H9 (cell line): Measurements from ENCODE around the gene ANKUB1. TPM values are rescaled to one million over a fixed set of nuclear protein-coding genes. Genes with fewer than 3 reads are reported as not detected.

Experiments
- DNase-seq: peaks from one replicate; pipeline ENCODE4 v3.0.0-alpha.2; 2017
- H2AFZ ChIP-seq: one replicate; pipeline ENCODE4 v1.6.1; 2013; ENCODE audit warnings: mild to moderate bottlenecking, low read length, control low read depth, moderate library complexity
- H2AK5ac ChIP-seq: 2 replicates; pipeline ENCODE4 v1.6.1; 2013; ENCODE audit warnings: low read length, control low read depth, mixed read lengths; ENCODE audit not compliant: insufficient read length
- H2BK120ac ChIP-seq: one replicate; pipeline ENCODE4 v1.6.1; 2013; ENCODE audit warnings: low read depth, mild to moderate bottlenecking, low read length, control low read depth, inconsistent platforms; ENCODE audit not compliant: poor library complexity, severe bottlenecking
- H2BK12ac ChIP-seq: 2 replicates; pipeline ENCODE4 v1.6.1; 2013; ENCODE audit warnings: low read length, control low read depth, mixed read lengths, low read depth; ENCODE audit not compliant: insufficient read length
- H2BK15ac ChIP-seq: 2 replicates; pipeline ENCODE4 v1.6.1; 2013; ENCODE audit warnings: low read depth, low read length, control low read depth
- H2BK20ac ChIP-seq: one replicate; pipeline ENCODE4 v1.6.1; 2013; ENCODE audit warnings: low read depth, mild to moderate bottlenecking, low read length, control low read depth, inconsistent platforms; ENCODE audit not compliant: poor library complexity, severe bottlenecking
- H2BK5ac ChIP-seq: 2 replicates; pipeline ENCODE4 v1.6.1; 2013; ENCODE audit warnings: low read length, control low read depth, mixed read lengths; ENCODE audit not compliant: insufficient read length
- H3K14ac ChIP-seq: 2 replicates; pipeline ENCODE4 v1.6.1; 2013; ENCODE audit warnings: low read length, control low read depth; ENCODE audit not compliant: insufficient read depth
- H3K18ac ChIP-seq: 2 replicates; pipeline ENCODE4 v1.6.1; 2013; ENCODE audit warnings: low read depth, mild to moderate bottlenecking, mixed read lengths, low read length, control low read depth; ENCODE audit not compliant: insufficient read length
- H3K23ac ChIP-seq: 2 replicates; pipeline ENCODE4 v1.6.1; 2013; ENCODE audit warnings: low read length, control low read depth, mixed read lengths, low read depth; ENCODE audit not compliant: insufficient read length
- H3K23me2 ChIP-seq: 2 replicates; pipeline ENCODE4 v1.6.1; 2013; ENCODE audit warnings: low read depth, mild to moderate bottlenecking, mixed read lengths, low read length, control low read depth; ENCODE audit not compliant: insufficient read length, poor library complexity, severe bottlenecking
- H3K27ac ChIP-seq: 2 replicates; pipeline ENCODE4 v1.5.1; 2013; ENCODE audit warnings: low read length, control low read depth, mixed read lengths, low read depth; ENCODE audit not compliant: insufficient read length
- H3K27me3 ChIP-seq: 2 replicates; pipeline ENCODE4 v1.6.1; 2013; ENCODE audit warnings: low read length, control low read depth, inconsistent platforms; ENCODE audit not compliant: insufficient read depth
- H3K4ac ChIP-seq: 2 replicates; pipeline ENCODE4 v1.6.1; 2013; ENCODE audit warnings: low read depth, mild to moderate bottlenecking, control low read depth, inconsistent platforms, low read length, moderate library complexity
- H3K4me1 ChIP-seq: 2 replicates; pipeline ENCODE4 v1.6.1; 2013; ENCODE audit warnings: low read length, control low read depth, inconsistent platforms; ENCODE audit not compliant: insufficient read depth
- H3K4me2 ChIP-seq: 2 replicates; pipeline ENCODE4 v1.6.1; 2013; ENCODE audit warnings: low read length, control low read depth, mixed read lengths; ENCODE audit not compliant: insufficient read length, insufficient read depth
- H3K56ac ChIP-seq: 2 replicates; pipeline ENCODE4 v1.6.1; 2013; ENCODE audit warnings: low read depth, mild to moderate bottlenecking, mixed read lengths, low read length, control low read depth; ENCODE audit not compliant: insufficient read length
- H3K79me1 ChIP-seq: 2 replicates; pipeline ENCODE4 v1.6.1; 2013; ENCODE audit warnings: low read depth, mild to moderate bottlenecking, moderate library complexity, low read length, control low read depth, inconsistent platforms; ENCODE audit not compliant: insufficient read depth, poor library complexity, severe bottlenecking
- H3K79me2 ChIP-seq: 2 replicates; pipeline ENCODE4 v1.6.1; 2013; ENCODE audit warnings: low read length, control low read depth, inconsistent platforms; ENCODE audit not compliant: insufficient read depth
- H3K9ac ChIP-seq: 2 replicates; pipeline ENCODE4 v1.6.1; 2013; ENCODE audit warnings: low read length, control low read depth, mixed read lengths; ENCODE audit not compliant: insufficient read length; ENCODE audit errors: extremely low read depth
- H3K9me3 ChIP-seq: one replicate; pipeline ENCODE4 v1.6.1; 2013; ENCODE audit warnings: low read depth, low read length, inconsistent platforms; ENCODE audit not compliant: control insufficient read depth
- H3T11ph ChIP-seq: one replicate; pipeline ENCODE4 v1.6.1; 2013; ENCODE audit warnings: mild to moderate bottlenecking, low read length, control low read depth, inconsistent platforms
- H4K20me1 ChIP-seq: one replicate; pipeline ENCODE4 v1.6.1; 2013; ENCODE audit not compliant: control insufficient read depth, insufficient read length, insufficient read depth
- H4K5ac ChIP-seq: 2 replicates; pipeline ENCODE4 v1.6.1; 2013; ENCODE audit warnings: low read depth, mild to moderate bottlenecking, mixed read lengths, low read length, control low read depth; ENCODE audit not compliant: insufficient read length
- H4K8ac ChIP-seq: replicated peaks from 2 replicates; pipeline ENCODE4 v1.6.1; 2013; ENCODE audit warnings: low read length, control low read depth, mixed read lengths, low read depth; ENCODE audit not compliant: insufficient read length
- H4K91ac ChIP-seq: 2 replicates; pipeline ENCODE4 v1.6.1; 2013; ENCODE audit warnings: low read depth, mild to moderate bottlenecking, moderate library complexity, mixed read lengths, low read length, control low read depth; ENCODE audit not compliant: insufficient read length
- H3K27ac Mint-ChIP-seq, 3 experiments: 2 replicates in 2 of 3; 3 replicates in 1 of 3; pipeline ENCODE4 v1.8.0; 2020 to 2021; ENCODE audit warnings: mixed read lengths in 3 of 3, mild to moderate bottlenecking in 1 of 3, moderate library complexity in 1 of 3
- H3K27me3 Mint-ChIP-seq: 2 replicates; pipeline ENCODE4 v1.8.0; 2021; ENCODE audit warnings: low read depth, mild to moderate bottlenecking, moderate library complexity, mixed read lengths
- H3K36me3 Mint-ChIP-seq, 3 experiments: 2 replicates in 2 of 3; 3 replicates in 1 of 3; pipeline ENCODE4 v1.8.0; 2020 to 2021; ENCODE audit warnings: low read depth in 3 of 3, mixed read lengths in 3 of 3; ENCODE audit not compliant: insufficient read depth in 1 of 3
- H3K4me1 Mint-ChIP-seq, 2 experiments: 2 replicates each; pipeline ENCODE4 v1.8.0; 2020; ENCODE audit warnings: mixed read lengths in 2 of 2
- H3K4me3 Mint-ChIP-seq, 2 experiments: 2 replicates in 1 of 2; 3 replicates in 1 of 2; pipeline ENCODE4 v1.8.0; 2020 to 2021; ENCODE audit warnings: mild to moderate bottlenecking in 2 of 2, mixed read lengths in 2 of 2, moderate library complexity in 1 of 2
- H3K9me3 Mint-ChIP-seq, 2 experiments: 2 replicates in 1 of 2; 3 replicates in 1 of 2; pipeline ENCODE4 v1.8.0; 2020; ENCODE audit warnings: mild to moderate bottlenecking in 2 of 2, mixed read lengths in 2 of 2, moderate library complexity in 1 of 2
- CTCF ChIP-seq: fragments of 200-600 bp; sonication (generic); conservative IDR thresholded peaks from 3 replicates; pipeline ENCODE4 v1.8.0; 2021; ENCODE audit warnings: antibody characterized with exemption, mild to moderate bottlenecking
- WGBS: extraction: QIAGEN DNeasy Blood & Tissue Kit; methylation state at CpG from one replicate; pipeline ENCODE4 v1.1.7; 2013; ENCODE audit warnings: missing lambda C conversion rate, low lambda C conversion rate, mixed read lengths; ENCODE audit not compliant: insufficient read length; ENCODE audit errors: extremely low coverage; 5-methylcytosine and 5-hydroxymethylcytosine counted together
- total RNA-seq: library from RNA; stranded (reverse); gene quantifications from 2 replicates; pipeline ENCODE4 v1.2.1, GENCODE V29; 2021

The ANKUB1 gene
- total RNA-seq, 1 experiment from 2014 or later: not detected

- no peak for TF ChIP-seq CTCF
- Histone ChIP-seq H2BK15ac (no peak overlapping the region), H3T11ph (no peak overlapping the region), H3K56ac (no peak overlapping the region), H3K27me3 (no peaks in the 10 kb centered on the region), H3K23me2 (no peaks in the 10 kb centered on the region), H3K4ac (no peak overlapping the region), H3K27ac (no peak overlapping the region), H3K4me1 (no peaks in the 10 kb centered on the region), H4K91ac (no peak overlapping the region), H3K9ac (no peak overlapping the region), H2BK120ac (no peak overlapping the region), H4K8ac (no peak overlapping the region), H3K79me1 (no peaks in the 10 kb centered on the region), H4K20me1 (no peaks in the 10 kb centered on the region), H3K9me3 (no peaks in the 10 kb centered on the region), H3K14ac (no peak overlapping the region), H3K18ac (no peak overlapping the region), H3K23ac (no peak overlapping the region), H3K4me2 (no peak overlapping the region), H3K79me2 (no peaks in the 10 kb centered on the region), H2BK20ac (no peak overlapping the region), H2BK12ac (no peak overlapping the region), H2AFZ (no peak overlapping the region), H2AK5ac (no peak overlapping the region), H4K5ac (no peak overlapping the region), H2BK5ac (no peak overlapping the region)
- WGBS: no CpG with 5 or more reads among the region's 2 CpGs
- no peaks in the 10 kb centered on the region for H3K9me3 Mint-ChIP-seq
- peaks cover 0 to 27% (median 10%) of the 10 kb centered on the region in 3 experiments; a peak in 5 of 7 replicates for H3K36me3 Mint-ChIP-seq
- H3K4me1 Mint-ChIP-seq: peaks cover 3 to 4% of the 10 kb centered on the region in 2 experiments; a peak in 1 of 4 replicates
- no peak for DNase-seq
- no peaks in the 10 kb centered on the region for H3K27me3 Mint-ChIP-seq
- H3K4me3 Mint-ChIP-seq: no peak overlapping the region
- H3K27ac Mint-ChIP-seq: peak overlapping the region in 1 of 3 experiments; percentile 34; a peak in 1 of 7 replicates
These were observed 53.0 kb downstream of the ANKUB1 start for GRCh38 chr3:149739396-149739795.
